Measurements from ENCODE around the gene SLC4A3.
"Not testable (repeated sequence)": the region's sequence is repeated elsewhere in the genome, so short reads cannot be mapped to it uniquely, and the experiment has no call there.

SLC4A3 gene

DNA sequence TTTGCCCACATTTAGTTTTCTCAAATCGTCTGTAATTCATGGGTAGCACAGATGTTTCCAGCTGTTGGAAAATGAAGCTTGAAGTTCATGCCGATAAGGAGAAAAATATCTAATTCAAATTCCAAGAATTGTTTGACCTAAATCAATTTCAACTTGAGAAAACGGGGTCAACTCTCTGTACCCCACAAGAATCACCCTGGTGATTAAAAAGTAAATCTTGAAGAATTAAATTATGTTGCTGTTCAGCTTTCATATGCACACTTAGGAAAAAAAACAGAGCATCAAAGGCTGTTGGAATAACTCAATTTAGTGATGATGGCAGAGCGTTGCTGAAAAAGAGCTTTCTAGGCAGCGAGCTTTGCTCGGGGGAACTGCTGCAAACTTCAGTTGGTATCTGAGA lies 43.0 kb downstream of the SLC4A3 start:
- Histone ChIP-seq H3K27ac (ENCODE audit: low read depth, low read length) (no peak overlapping the region), H3K36me3 (ENCODE audit: control insufficient read depth, insufficient read depth, low read length) (no peaks in the 10 kb centered on the region), H3K4me3 (ENCODE audit: low read length) (no peak overlapping the region), H3K4me1 (ENCODE audit: control insufficient read depth, insufficient read depth, low read length) (no peaks in the 10 kb centered on the region), H3K27me3 (ENCODE audit: control insufficient read depth, insufficient read depth, low read length) (no peaks in the 10 kb centered on the region), H3K9ac (ENCODE audit: low read length) (no peak overlapping the region)

DNA sequence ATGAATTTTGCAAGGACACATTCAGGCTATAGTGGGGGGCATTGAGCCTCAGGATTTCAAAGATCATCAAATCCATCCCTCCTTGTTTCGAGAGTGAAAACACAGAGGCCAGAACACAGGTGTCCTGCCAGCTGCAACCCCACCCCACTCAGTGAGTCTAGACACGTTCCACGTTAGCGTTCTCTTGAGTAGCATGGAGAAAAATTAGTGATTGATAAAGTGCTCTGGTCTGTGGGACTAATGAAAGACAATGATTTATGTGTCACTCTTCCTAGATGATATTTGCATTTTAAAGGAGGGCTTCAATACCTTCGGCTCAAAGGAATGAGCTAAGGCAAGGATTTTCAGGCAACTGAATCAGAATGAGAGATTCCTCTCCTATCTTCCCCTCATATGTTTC lies 43.8 kb downstream of the SLC4A3 start:
- no peaks in the 10 kb centered on the region for H3K27me3 ChIP-seq (ENCODE audit: control insufficient read depth, insufficient read depth, low read length)
- H3K9ac ChIP-seq (ENCODE audit: low read length): no peak overlapping the region
- no peak overlapping the region for H3K4me3 ChIP-seq (ENCODE audit: low read length)
- H3K4me1 ChIP-seq (ENCODE audit: control insufficient read depth, insufficient read depth, low read length): no peaks in the 10 kb centered on the region
- H3K27ac ChIP-seq (ENCODE audit: low read depth, low read length): no peak overlapping the region
- no peaks in the 10 kb centered on the region for H3K36me3 ChIP-seq (ENCODE audit: control insufficient read depth, insufficient read depth, low read length)

GRCh38 chr2:219672406-219672805 lies 45.0 kb downstream of the SLC4A3 start:
- no peaks in the 10 kb centered on the region for H3K36me3 ChIP-seq (ENCODE audit: control insufficient read depth, insufficient read depth, low read length)
- no peaks in the 10 kb centered on the region for H3K27me3 ChIP-seq (ENCODE audit: control insufficient read depth, insufficient read depth, low read length)
- H3K9ac ChIP-seq (ENCODE audit: low read length): no peak overlapping the region
- H3K4me3 ChIP-seq (ENCODE audit: low read length): no peak overlapping the region
- no peaks in the 10 kb centered on the region for H3K4me1 ChIP-seq (ENCODE audit: control insufficient read depth, insufficient read depth, low read length)
- no peak overlapping the region for H3K27ac ChIP-seq (ENCODE audit: low read depth, low read length)

GRCh38 chr2:219675221-219675620 lies 47.8 kb downstream of the SLC4A3 start:
- H3K27me3 ChIP-seq (ENCODE audit: control insufficient read depth, insufficient read depth, low read length): no peaks in the 10 kb centered on the region
- H3K36me3 ChIP-seq (ENCODE audit: control insufficient read depth, insufficient read depth, low read length): no peaks in the 10 kb centered on the region
- H3K4me3 ChIP-seq (ENCODE audit: low read length): no peak overlapping the region
- no peaks in the 10 kb centered on the region for H3K4me1 ChIP-seq (ENCODE audit: control insufficient read depth, insufficient read depth, low read length)
- H3K27ac ChIP-seq (ENCODE audit: low read depth, low read length): no peak overlapping the region
- no peak overlapping the region for H3K9ac ChIP-seq (ENCODE audit: low read length)

GRCh38 chr2:219676586-219676985 lies 49.2 kb downstream of the SLC4A3 start:
- no peaks in the 10 kb centered on the region for H3K27me3 ChIP-seq (ENCODE audit: control insufficient read depth, insufficient read depth, low read length)
- H3K4me3 ChIP-seq (ENCODE audit: low read length): no peak overlapping the region
- no peak overlapping the region for H3K9ac ChIP-seq (ENCODE audit: low read length)
- no peaks in the 10 kb centered on the region for H3K36me3 ChIP-seq (ENCODE audit: control insufficient read depth, insufficient read depth, low read length)
- H3K4me1 ChIP-seq (ENCODE audit: control insufficient read depth, insufficient read depth, low read length): no peaks in the 10 kb centered on the region
- H3K27ac ChIP-seq (ENCODE audit: low read depth, low read length): no peak overlapping the region

DNA sequence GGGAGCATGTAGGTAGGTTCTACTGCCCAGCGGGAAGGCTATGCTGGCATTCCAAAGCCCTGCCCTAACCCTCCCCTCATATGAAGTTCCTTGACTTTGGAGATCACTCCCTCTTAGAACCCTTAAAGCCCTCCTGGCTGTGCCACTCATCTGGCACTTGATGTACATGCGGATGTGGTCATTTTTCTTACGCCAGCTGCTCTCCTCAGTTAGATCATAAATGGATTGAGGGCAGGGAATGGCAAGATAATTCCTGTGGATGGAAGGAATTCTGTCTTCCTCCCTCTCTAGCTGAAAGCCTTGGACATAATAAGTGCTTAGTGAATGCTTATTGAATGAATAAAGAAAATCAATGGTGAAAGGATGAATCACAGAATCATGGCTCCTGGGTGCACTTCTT lies 51.6 kb downstream of the SLC4A3 start:
- Histone ChIP-seq H3K27ac (ENCODE audit: low read depth, low read length) (no peak overlapping the region), H3K27me3 (ENCODE audit: control insufficient read depth, insufficient read depth, low read length) (no peaks in the 10 kb centered on the region), H3K4me1 (ENCODE audit: control insufficient read depth, insufficient read depth, low read length) (no peaks in the 10 kb centered on the region)

DNA sequence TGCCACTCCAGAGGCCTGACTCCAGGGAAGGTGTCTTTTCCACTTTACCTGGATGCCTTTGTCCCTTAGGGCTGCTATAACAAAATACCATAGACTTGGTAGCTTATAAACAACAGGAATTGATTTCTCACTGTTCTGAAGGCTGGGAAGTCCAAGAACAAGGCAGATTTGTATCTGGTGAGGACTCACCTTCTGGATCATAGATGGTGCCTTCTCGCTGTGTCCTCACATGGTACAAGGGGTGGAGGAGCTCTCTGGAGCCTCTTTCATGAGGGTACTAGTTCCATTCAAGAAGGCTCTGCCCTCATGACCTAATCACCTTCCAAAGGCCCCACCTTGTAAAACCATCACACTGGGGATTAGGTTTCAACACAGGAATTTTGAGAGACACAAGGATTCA lies 52.1 kb downstream of the SLC4A3 start:
- Histone ChIP-seq H3K4me3 (ENCODE audit: low read length) (no peak overlapping the region), H3K4me1 (ENCODE audit: control insufficient read depth, insufficient read depth, low read length) (no peaks in the 10 kb centered on the region), H3K27me3 (ENCODE audit: control insufficient read depth, insufficient read depth, low read length) (no peaks in the 10 kb centered on the region), H3K27ac (ENCODE audit: low read depth, low read length) (no peak overlapping the region), H3K36me3 (ENCODE audit: control insufficient read depth, insufficient read depth, low read length) (no peaks in the 10 kb centered on the region), H3K9ac (ENCODE audit: low read length) (no peak overlapping the region)

More for the DNA sequence above, 51.6 kb downstream of the SLC4A3 start:
- H3K9ac ChIP-seq (ENCODE audit: low read length): no peak overlapping the region
- H3K36me3 ChIP-seq (ENCODE audit: control insufficient read depth, insufficient read depth, low read length): no peaks in the 10 kb centered on the region
- H3K4me3 ChIP-seq (ENCODE audit: low read length): no peak overlapping the region

DNA sequence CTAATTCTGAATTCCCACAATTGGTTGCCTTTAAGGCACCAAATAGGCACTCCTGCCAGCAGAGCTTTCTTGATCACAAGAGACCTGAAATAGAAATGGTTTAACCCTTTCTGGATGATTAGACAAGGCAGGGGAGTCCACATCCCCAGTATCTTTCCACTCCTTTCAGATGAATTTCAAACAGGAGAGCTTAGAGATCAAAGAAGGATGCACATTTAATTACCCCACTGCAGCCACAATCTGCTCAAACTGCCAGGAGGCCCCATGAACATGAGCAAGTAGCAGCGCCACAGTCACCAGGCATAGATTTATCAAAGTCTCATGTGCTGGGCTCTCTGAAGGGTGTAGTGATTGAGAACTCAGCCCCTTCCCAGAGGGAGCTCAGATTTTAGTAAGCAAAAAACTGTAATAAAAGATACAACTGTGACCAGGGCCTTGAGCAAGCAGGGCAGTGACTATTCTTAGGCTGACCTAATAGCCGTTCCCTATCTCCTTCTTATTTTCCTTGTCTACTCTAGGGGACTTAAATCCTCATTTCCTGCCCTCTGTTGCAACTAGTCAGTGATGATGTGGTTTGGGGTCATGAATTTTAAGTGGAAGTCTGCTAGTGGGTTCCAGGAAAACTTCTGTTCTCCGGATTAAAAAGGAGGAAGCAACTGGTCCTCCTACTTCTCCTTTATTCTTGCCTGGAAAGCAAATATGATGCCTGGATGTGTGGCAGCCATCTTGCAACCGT lies 53.7 kb downstream of the SLC4A3 start:
- Histone ChIP-seq H3K27me3 (ENCODE audit: control insufficient read depth, insufficient read depth, low read length) (no peaks in the 10 kb centered on the region), H3K4me3 (ENCODE audit: low read length) (no peak overlapping the region), H3K36me3 (ENCODE audit: control insufficient read depth, insufficient read depth, low read length) (no peaks in the 10 kb centered on the region), H3K4me1 (ENCODE audit: control insufficient read depth, insufficient read depth, low read length) (no peaks in the 10 kb centered on the region), H3K27ac (ENCODE audit: low read depth, low read length) (no peak overlapping the region), H3K9ac (ENCODE audit: low read length) (no peak overlapping the region)

GRCh38 chr2:219681694-219682300 lies 54.4 kb downstream of the SLC4A3 start:
- Histone ChIP-seq H3K9ac (ENCODE audit: low read length) (no peak overlapping the region), H3K36me3 (ENCODE audit: control insufficient read depth, insufficient read depth, low read length) (no peaks in the 10 kb centered on the region), H3K4me1 (ENCODE audit: control insufficient read depth, insufficient read depth, low read length) (no peaks in the 10 kb centered on the region), H3K4me3 (ENCODE audit: low read length) (no peak overlapping the region), H3K27ac (ENCODE audit: low read depth, low read length) (no peak overlapping the region), H3K27me3 (ENCODE audit: control insufficient read depth, insufficient read depth, low read length) (no peaks in the 10 kb centered on the region)

GRCh38 chr2:219683474-219683873 lies 56.0 kb downstream of the SLC4A3 start:
- not testable (repeated sequence) for H3K4me1 ChIP-seq (ENCODE audit: control insufficient read depth, insufficient read depth, low read length); H3K27ac ChIP-seq (ENCODE audit: low read depth, low read length); H3K9ac ChIP-seq (ENCODE audit: low read length); H3K36me3 ChIP-seq (ENCODE audit: control insufficient read depth, insufficient read depth, low read length); H3K4me3 ChIP-seq (ENCODE audit: low read length); H3K27me3 ChIP-seq (ENCODE audit: control insufficient read depth, insufficient read depth, low read length)

- Histone ChIP-seq H3K27me3 (ENCODE audit: control insufficient read depth, insufficient read depth, low read length) (peaks cover 3% of the 10 kb centered on the region), H3K36me3 (ENCODE audit: control insufficient read depth, insufficient read depth, low read length) (no peaks in the 10 kb centered on the region), H3K27ac (ENCODE audit: low read depth, low read length) (no peak overlapping the region), H3K4me3 (ENCODE audit: low read length) (peak overlapping the region; percentile 55), H3K9ac (ENCODE audit: low read length) (no peak overlapping the region), H3K4me1 (ENCODE audit: control insufficient read depth, insufficient read depth, low read length) (peaks cover 3% of the 10 kb centered on the region)
These were observed 57.6 kb downstream of the SLC4A3 start for GRCh38 chr2:219684721-219685689.

DNA sequence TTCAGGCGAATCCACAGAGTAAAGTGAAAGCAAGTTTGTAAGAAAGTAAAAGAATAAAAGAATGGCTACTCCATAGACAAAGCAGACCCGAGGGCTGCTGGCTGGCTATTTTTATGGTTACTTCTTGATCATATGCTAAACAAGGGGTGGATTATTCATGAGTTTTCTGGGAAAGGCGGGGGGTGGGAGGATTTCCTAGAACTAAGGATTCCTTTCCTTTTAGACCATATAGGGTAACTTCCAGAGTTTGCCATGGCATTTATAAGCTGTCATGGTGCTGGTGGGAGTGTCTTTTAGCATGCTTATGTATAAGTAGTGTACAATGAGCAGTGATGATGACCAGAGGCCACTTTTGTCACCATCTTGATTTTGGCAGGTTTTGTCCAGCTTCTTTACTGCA lies 59.8 kb downstream of the SLC4A3 start:
- Histone ChIP-seq H3K9ac (ENCODE audit: low read length) (no peak overlapping the region), H3K27ac (ENCODE audit: low read depth, low read length) (no peak overlapping the region), H3K27me3 (ENCODE audit: control insufficient read depth, insufficient read depth, low read length) (peaks cover 3% of the 10 kb centered on the region), H3K36me3 (ENCODE audit: control insufficient read depth, insufficient read depth, low read length) (no peaks in the 10 kb centered on the region), H3K4me3 (ENCODE audit: low read length) (no peak overlapping the region), H3K4me1 (ENCODE audit: control insufficient read depth, insufficient read depth, low read length) (peaks cover 3% of the 10 kb centered on the region)

Data from rectal smooth muscle tissue (tissue), 1 donor.